GM18517 (cell line): ENCODE measurements around the gene WT1.
"Not testable (repeated sequence)": the region's sequence is repeated elsewhere in the genome, so short reads cannot be mapped to it uniquely, and the experiment has no call there.

Source experiments
- ATAC-seq: cut with Tn5 transposase; IDR thresholded peaks from one replicate; pipeline ENCODE4 v1.9.1; 2021; ENCODE audit warnings: mild to moderate bottlenecking, moderate library complexity; ENCODE audit not compliant: unreplicated experiment

WT1 gene

DNA sequence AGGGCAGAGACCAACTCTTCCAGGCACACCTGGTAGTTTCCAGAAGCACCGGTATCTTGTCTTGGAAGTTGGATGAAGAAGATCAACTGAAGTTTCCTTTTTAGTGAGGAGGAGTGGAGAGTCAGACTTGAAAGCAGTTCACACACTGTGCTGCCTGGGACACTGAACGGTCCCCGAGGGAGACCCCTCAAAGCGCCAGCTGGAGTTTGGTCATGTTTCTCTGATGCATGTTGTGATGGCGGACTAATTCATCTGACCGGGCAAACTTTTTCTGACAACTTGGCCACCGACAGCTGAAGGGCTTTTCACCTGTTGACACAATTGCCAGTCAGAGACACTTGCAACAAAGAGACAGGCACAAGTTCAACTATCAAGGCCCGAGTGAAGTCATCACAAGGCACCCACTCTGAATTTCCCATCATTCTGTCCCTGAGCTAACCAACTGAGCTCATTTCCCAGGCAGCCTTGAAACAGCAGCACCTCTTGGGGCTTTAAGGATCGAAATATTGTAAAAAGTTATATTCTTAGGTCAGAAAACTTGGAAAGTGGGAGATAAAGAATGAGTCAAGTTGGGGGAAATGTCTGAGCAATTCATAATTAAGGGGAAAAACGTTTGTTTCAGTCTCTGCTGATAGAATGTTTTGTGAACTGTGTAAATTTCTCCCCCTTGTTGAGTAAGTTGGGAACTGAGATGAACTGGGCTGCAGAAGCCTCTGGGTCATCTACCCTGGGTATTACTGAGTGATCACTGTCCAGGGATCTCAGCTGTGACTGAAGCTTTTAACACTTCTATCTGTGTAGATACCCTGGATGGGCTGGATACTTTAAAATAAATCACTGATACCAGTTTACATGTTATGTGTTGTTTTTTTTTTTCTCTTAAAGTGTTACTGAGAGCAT lies 46.2 kb downstream of the WT1 start:
- no peak for ATAC-seq

DNA sequence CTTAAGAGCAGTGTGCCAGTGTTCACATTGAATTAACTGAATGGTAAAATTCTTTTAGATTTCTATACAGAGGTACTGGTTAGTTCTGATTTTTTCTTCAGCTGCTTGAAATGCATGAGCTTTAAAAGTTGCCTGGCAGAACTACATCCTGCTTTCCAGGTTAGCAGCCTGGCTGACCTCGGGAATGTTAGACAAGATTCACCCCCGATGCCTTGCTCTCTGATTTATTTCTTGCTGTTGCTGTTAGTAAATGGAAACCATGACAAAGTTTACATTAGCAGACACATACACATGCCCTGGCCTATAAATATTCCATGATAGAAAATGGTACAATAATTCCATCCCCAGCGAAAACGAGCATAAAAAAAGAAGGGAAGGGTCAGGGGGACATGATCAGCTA lies 47.0 kb downstream of the WT1 start:
- ATAC-seq, result no peak

DNA sequence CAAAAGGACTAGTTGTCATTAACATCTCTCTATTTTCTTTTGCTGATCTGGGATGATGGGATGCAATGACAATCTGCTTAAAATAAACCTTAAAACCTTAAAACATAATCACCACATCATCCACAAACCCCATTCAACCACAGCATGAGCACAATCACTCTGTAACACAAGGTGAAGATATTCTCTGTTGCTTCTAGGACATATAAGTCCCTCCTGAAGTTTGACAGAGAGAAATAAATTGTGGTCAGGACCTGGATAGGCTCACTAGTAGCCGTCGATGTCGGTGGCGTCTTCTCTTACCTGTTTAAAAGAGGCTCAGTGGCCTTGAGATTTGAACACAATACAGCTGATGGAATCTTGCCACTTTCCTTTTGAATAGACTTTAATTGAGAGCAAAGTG lies 47.9 kb downstream of the WT1 start:
- no peak for ATAC-seq

DNA sequence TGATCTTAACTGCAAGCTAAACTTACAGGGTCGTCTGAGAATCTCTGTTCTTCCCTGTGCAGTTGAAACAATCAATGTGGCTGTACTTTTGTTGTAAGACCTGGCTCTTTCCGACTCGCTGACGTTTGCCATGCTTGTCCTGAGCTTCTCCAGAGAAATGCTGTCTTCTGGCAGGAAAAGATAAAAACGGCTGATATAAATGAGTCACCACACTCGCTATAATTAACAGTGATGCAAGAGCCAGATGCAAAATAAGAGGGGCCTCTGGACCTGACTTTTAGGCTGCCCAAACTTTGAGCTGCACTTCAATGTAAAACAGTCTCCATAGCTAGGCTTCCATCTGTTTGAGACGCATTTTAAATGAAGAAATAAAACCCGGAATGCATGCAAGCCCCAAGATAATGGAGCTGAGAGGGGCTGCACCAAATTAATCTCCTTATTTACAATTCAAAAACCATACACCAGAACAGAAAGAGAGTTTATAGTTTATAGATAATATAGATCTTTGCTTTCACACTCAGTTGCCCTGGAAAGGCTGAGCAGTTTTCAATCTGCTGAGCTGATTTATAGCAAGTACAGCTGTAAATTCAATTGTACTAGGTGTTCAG lies 48.5 kb downstream of the WT1 start:
- no peak for ATAC-seq

GRCh38 chr11:32385998-32386397 lies 49.3 kb downstream of the WT1 start:
- ATAC-seq, result no peak

GRCh38 chr11:32382339-32383049 lies 52.8 kb downstream of the WT1 start:
- ATAC-seq, result no peak

GRCh38 chr11:32381179-32381578 lies 54.2 kb downstream of the WT1 start:
- no peak for ATAC-seq

GRCh38 chr11:32379719-32380118 lies 55.6 kb downstream of the WT1 start:
- no peak for ATAC-seq

DNA sequence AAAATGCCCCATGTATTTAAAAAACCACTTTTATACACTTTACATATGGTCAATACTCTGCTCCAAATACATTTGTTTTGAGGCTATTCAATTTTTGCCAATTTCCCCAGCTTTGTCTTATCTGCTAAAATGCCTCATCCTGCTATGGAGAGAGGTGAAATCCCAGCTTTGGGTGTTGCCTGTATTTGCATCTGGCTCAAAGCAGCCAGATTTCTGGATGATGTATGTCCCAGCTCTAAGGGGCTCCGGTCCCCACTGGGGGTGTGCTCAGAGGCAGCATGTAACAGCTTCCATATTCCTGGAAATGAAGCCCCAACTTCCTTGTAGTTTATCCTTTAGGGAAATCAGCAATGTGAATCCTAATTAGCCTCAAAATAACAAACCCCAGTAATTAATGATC lies 59.5 kb downstream of the WT1 start:
- no peak for ATAC-seq

DNA sequence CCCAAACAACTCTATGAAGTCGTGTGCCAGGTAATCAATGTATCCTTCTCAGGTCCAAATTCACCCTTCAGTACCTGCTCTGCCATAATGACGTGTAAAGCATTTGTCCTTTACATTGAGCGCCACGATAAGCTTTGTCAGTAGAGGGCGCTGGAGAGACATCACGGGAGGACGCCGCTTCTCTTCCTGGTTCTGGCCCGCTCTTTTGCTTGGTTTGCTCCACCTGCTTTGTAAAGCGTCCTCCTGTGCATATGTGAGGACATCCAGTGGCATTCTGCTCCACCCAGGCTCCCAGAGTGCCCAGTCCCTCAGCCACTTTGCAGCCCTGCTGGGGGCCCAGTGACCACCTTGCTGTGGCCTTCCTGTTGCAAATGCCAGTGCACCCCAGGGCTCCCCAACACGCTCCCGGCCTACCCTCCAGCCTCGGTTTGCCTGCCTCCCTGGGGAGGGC lies 61.1 kb downstream of the WT1 start:
- ATAC-seq, result no peak

- not testable (repeated sequence) for ATAC-seq
These were observed 65.4 kb downstream of the WT1 start for GRCh38 chr11:32369987-32370386.

DNA sequence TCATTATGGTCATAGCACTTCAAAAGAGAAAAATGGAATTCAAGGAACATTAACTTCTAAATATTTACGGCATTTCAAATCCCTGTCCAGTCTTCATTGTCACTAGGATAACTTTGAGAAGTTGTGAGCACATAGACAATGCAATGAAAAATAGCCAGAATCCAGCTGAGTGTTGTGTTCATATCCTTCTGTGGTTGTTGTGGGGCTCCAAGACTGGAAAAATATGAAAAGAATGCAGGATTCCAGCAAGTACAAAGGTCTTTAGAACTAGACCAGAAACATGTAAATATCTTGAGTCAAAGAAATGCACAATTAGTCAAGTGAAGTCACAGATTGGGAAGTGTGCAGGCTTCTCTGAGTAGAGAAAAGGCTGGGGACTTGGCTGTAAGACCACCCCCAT lies 68.7 kb downstream of the WT1 start:
- no peak for ATAC-seq

DNA sequence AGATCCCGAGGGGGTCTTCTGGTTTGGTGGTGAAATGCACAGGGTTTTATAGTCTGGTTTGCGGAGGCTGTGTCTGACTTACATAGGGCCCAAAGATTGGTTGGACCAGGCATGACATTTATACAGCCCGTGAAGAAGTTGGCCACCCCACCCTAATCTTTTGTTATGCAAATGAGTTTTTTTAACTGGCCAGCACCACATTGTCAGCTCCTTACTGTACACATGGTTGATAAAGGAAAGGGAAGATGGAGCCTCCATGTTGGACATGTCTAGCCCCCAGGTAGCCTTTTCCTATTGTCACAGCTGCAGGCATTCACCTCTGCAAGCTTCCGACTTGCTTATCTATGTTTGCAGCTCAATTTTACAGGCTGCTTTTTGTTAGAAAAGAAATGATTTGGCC lies 70.1 kb downstream of the WT1 start:
- no peak for ATAC-seq

DNA sequence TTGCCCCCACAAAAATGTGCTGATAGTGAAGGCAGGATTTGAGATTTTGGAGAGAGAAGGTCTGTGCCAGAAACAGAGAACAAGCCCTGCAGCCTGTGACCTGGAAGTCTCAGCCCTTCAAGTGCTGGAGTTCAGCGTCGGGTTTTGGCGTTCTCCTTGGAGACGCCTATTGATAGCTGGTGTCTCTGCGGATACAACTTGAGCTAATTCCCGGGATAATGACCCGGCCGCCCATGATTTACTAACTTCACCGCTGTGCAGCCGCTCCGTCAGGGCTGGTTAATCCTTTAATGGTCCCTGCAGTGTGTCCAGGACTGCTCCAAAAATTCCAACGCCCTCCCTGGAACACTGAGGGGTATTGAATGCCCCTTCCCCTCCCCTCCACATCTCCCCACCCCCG lies 76.6 kb downstream of the WT1 start:
- ATAC-seq, result no peak

GRCh38 chr11:32353884-32354283 lies 81.5 kb downstream of the WT1 start:
- ATAC-seq, result no peak

GRCh38 chr11:32348502-32348901 lies 86.8 kb downstream of the WT1 start:
- ATAC-seq, result no peak

GRCh38 chr11:32344946-32345345 lies 90.4 kb downstream of the WT1 start:
- ATAC-seq, result no peak

DNA sequence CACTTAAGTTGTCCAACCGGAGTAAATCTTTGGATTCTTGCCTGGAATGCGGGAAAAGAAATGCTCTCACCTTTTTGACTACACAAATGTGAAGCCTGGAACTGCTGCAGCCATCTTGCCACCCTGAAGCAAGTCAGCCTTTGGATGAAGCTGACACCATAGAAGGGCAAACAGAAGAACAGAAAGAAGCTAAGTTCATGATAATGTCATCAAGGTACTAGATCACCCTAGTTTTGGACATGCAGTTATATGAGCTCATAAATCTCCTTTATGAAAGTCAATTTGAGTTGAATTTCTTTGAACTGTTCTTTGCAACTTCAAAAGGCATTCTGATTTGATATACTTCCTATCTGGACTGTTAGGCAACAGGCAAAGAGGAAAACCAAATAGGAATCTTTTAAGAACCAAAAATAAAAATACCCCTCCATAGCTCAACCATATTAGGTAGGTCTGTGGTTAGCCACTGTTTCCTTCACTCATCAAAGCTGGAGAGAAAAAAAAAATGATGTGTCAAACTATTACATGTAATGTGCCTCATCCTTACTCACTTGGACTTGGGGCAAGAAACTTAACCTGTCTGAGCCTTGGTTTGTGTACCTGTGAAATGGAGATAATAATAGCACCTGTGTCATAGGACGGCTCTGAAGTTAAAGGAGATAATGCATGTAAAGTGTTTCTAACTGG lies 91.9 kb downstream of the WT1 start:
- ATAC-seq, result no peak

DNA sequence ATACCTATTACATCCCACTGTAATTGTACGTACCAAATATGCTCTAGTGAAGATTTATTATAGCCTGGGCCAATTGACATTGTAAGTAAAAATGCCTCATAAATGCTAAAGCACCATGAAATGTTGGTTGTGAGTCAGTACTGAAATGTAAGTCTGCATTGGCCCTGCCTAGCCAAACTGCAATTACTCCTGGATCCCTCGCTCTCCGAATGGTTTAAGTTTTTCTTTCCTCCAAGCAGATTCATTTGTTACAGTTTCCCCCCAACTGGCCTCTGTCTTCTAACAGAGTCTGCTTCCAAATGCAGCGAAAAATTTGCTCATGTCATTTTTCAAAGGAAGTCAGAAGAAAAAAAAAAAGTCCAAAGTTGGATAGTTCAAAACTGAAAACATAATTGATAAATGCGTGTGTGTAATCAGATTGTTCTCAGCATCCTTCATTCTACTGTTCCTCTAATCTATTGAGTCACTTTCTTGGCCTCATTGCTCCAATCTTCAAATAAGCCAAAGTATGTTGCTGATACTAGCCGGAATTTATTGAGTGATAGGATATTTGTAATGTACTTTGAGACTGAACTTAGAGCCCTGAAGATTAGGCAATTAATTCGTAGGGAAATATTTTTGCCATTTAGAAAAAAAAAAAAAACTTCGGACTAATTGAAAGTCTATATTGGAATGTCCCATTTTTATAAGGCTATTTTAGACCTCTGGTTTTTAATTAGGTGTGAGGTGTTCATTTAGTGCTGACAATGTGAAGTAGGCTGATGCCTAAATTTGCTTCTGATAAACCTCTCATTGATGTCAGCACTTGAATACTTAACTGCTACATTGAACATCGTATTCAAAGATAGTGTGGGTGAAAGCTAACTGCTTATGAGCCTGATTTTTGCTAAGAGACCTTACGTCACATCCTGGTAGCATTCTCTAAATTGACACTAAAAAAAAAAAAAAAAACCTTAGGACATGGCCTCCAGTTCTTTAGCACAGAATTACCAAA lies 93.4 kb downstream of the WT1 start:
- no peak for ATAC-seq

- no peak for ATAC-seq
These were observed 95.2 kb downstream of the WT1 start for GRCh38 chr11:32340181-32340580.
